ENCODE measurements around the gene C2orf92. TPM values are rescaled to one million over a fixed set of nuclear protein-coding genes. Genes with fewer than 3 reads are reported as not detected.

Gene C2orf92
- polyA plus RNA-seq, 3 donors, result 7.9 TPM; not detected in 2

DNA sequence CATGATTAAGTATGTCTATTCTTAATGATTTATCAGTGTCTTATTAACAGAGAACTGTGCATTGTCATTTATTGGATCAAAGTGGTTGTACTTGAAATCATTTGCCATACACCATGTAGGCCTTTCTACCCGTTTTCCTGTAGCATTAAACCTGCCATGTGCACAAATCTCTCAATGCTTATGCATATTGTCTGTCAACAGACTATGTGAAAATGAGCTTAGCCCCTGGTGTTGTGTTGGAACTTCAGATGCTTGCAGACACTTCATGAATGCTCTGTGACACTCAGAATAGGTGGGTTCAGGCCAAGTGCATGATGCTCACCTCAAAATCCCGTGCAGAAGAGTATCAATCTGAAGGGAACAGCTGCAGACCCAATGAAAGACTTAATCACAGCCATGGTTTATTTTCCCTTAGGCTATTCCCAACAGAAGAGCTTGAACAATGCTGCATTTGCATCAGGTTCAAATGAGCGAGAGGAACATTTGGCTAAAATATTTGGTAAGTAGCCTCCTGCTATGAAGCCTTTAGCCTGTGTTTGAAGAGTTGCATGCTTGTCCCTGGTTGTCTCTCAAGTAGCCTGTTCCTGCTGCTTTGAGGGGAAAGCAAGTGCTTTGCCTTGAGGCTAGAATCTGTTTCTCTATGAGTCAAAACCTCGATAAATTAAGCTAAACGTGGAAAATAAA is 6.1 kb downstream of the C2orf92 start:
- H3K4me3 Mint-ChIP-seq, result no peak overlapping the region
- Histone ChIP-seq H3K9me3 (replicated peaks in 1 of 2; ENCODE audit: control insufficient read depth in 1 of 2, insufficient read depth in 1 of 2, low read length in 2 of 2) (no peaks in the 10 kb centered on the region), H3K27ac (ENCODE audit: low read depth in 1 of 2, low read length in 2 of 2) (no peak overlapping the region), H2AFZ (ENCODE audit: insufficient read depth, low read depth, low read length, poor library complexity, severe bottlenecking) (no peak overlapping the region), H4K20me1 (ENCODE audit: insufficient read depth, low read length) (no peaks in the 10 kb centered on the region), H3K4me2 (replicated peaks; ENCODE audit: extremely low read depth, low read length, poor library complexity, severe bottlenecking) (no peak overlapping the region), H3K4me3 (replicated peaks in 1 of 3; ENCODE audit: low read depth in 2 of 3, low read length in 3 of 3) (no peak overlapping the region), H3K36me3 (replicated peaks in 1 of 2; ENCODE audit: control insufficient read depth in 1 of 2, insufficient read depth in 2 of 2, low read length in 2 of 2) (no peaks in the 10 kb centered on the region), H3K27me3 (ENCODE audit: control insufficient read depth in 2 of 2, insufficient read depth in 2 of 2, low read length in 2 of 2) (no peaks in the 10 kb centered on the region), H3K9ac (ENCODE audit: insufficient read depth, low read length, poor library complexity, severe bottlenecking) (no peak overlapping the region), H3K79me2 (ENCODE audit: insufficient read depth, low read length) (no peaks in the 10 kb centered on the region), H3K4me1 (ENCODE audit: control insufficient read depth in 1 of 2, insufficient read depth in 2 of 2, low read length in 2 of 2) (no peaks in the 10 kb centered on the region)
- no peaks in the 10 kb centered on the region for H3K36me3 Mint-ChIP-seq
- intact Hi-C loops (cut with micrococcal nuclease), result no loop called here
- no peak overlapping the region for H3K27ac Mint-ChIP-seq
- DNase-seq, result no peak
- H3K9me3 Mint-ChIP-seq, result peaks cover 0 to 23% (median 14%) of the 10 kb centered on the region in 7 donors
- H3K27me3 Mint-ChIP-seq (ENCODE audit: low read depth in 3 of 3), result peaks cover 0 to 5% (median 4%) of the 10 kb centered on the region in 3 donors
- 94% methylated on average over 3 of the region's 5 CpGs for WGBS (ENCODE audit: insufficient coverage)
- TF ChIP-seq, protein P1, sequence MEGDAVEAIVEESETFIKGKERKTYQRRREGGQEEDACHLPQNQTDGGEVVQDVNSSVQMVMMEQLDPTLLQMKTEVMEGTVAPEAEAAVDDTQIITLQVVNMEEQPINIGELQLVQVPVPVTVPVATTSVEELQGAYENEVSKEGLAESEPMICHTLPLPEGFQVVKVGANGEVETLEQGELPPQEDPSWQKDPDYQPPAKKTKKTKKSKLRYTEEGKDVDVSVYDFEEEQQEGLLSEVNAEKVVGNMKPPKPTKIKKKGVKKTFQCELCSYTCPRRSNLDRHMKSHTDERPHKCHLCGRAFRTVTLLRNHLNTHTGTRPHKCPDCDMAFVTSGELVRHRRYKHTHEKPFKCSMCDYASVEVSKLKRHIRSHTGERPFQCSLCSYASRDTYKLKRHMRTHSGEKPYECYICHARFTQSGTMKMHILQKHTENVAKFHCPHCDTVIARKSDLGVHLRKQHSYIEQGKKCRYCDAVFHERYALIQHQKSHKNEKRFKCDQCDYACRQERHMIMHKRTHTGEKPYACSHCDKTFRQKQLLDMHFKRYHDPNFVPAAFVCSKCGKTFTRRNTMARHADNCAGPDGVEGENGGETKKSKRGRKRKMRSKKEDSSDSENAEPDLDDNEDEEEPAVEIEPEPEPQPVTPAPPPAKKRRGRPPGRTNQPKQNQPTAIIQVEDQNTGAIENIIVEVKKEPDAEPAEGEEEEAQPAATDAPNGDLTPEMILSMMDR (IDR thresholded peaks at IDR 0.05), result no peak
- H3K4me1 Mint-ChIP-seq, result peaks cover 10% of the 10 kb centered on the region

DNA sequence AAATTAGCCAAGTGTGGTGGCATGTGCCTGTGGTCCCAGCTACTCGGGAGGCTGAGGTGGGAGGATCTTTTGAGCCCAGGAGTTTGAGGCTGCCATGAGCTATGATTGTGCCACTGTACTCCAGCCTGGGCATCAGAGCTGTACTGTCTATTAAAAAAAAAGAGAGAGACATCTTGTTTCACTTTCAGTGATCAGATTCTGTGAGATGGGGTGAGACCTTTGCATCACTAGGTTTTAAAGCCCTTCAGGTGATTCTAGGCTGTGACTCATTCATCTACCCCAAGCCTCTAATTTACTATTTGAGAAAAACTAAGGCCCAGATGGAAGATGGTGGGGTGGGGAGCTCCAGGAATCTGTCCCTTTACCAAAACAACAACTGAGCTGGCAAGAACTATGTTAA is 7.1 kb downstream of the C2orf92 start:
- Histone ChIP-seq H3K27ac (ENCODE audit: low read depth in 1 of 2, low read length in 2 of 2) (no peak overlapping the region), H2AFZ (ENCODE audit: insufficient read depth, low read depth, low read length, poor library complexity, severe bottlenecking) (no peak overlapping the region), H3K4me3 (replicated peaks in 1 of 3; ENCODE audit: low read depth in 2 of 3, low read length in 3 of 3) (no peak overlapping the region), H3K36me3 (replicated peaks in 1 of 2; ENCODE audit: control insufficient read depth in 1 of 2, insufficient read depth in 2 of 2, low read length in 2 of 2) (no peaks in the 10 kb centered on the region), H3K9me3 (replicated peaks in 1 of 2; ENCODE audit: control insufficient read depth in 1 of 2, insufficient read depth in 1 of 2, low read length in 2 of 2) (no peaks in the 10 kb centered on the region), H3K79me2 (ENCODE audit: insufficient read depth, low read length) (no peaks in the 10 kb centered on the region), H3K27me3 (ENCODE audit: control insufficient read depth in 2 of 2, insufficient read depth in 2 of 2, low read length in 2 of 2) (no peaks in the 10 kb centered on the region), H3K9ac (ENCODE audit: insufficient read depth, low read length, poor library complexity, severe bottlenecking) (no peak overlapping the region), H3K4me1 (ENCODE audit: control insufficient read depth in 1 of 2, insufficient read depth in 2 of 2, low read length in 2 of 2) (no peaks in the 10 kb centered on the region), H4K20me1 (ENCODE audit: insufficient read depth, low read length) (no peaks in the 10 kb centered on the region), H3K4me2 (replicated peaks; ENCODE audit: extremely low read depth, low read length, poor library complexity, severe bottlenecking) (no peak overlapping the region)
- Mint-ChIP-seq H3K36me3 (no peaks in the 10 kb centered on the region), H3K27ac (no peak overlapping the region), H3K4me1 (peaks cover 10% of the 10 kb centered on the region), H3K27me3 (ENCODE audit: low read depth in 3 of 3) (peaks cover 0 to 5% (median 4%) of the 10 kb centered on the region in 3 donors), H3K4me3 (no peak overlapping the region), H3K9me3 (peaks cover 0 to 26% (median 14%) of the 10 kb centered on the region in 7 donors)
- intact Hi-C loops (cut with micrococcal nuclease), result no loop called here
- 100% methylated on average over 1 of the region's 1 CpG for WGBS (ENCODE audit: insufficient coverage)
- no peak for DNase-seq
- TF ChIP-seq, protein P1 (IDR thresholded peaks at IDR 0.05), result no peak
